HCT116 (cell line): ENCODE measurements around the gene HIRA. TPM values are rescaled to one million over a fixed set of nuclear protein-coding genes. Genes with fewer than 3 reads are reported as not detected.

Experiments
- ATAC-seq: fragments of 200-7000 bp; cut with Tn5 transposase; 2 replicates; pipeline ENCODE4 v1.9.1; 2020; ENCODE audit warnings: mild to moderate bottlenecking, moderate library complexity
- BruUV-seq: library from RNA; stranded (reverse); fragments of 400-500 nt; replicated peaks from 2 replicates; lab custom pipeline; 2021; lab: Mats Ljungman, UMichigan
- CTCF ChIA-PET: fragments of 300-600 bp; sonication (Branson Sonifier 250); formaldehyde crosslinking; loops from one replicate; lab custom pipeline; 2021; ENCODE audit warnings: antibody characterized with exemption; lab: Charles Lee
- POLR2A ChIA-PET: fragments of 300-600, 350-600 bp; sonication (Branson Sonifier 250); formaldehyde crosslinking; loops from one replicate; lab custom pipeline; 2021; ENCODE audit warnings: antibody characterized with exemption; lab: Charles Lee
- RAD21 ChIA-PET, 2 experiments: fragments of 300-600 bp; sonication (Branson Sonifier 250); formaldehyde crosslinking; loops; one replicate each; lab custom pipeline; 2023; ENCODE audit warnings: low total read pairs in 2 of 2; ENCODE audit not compliant: uncharacterized antibody in 2 of 2, unreplicated experiment in 2 of 2, low non-redundant PET in 1 of 2; lab: Charles Lee
- DNase-seq: peaks from one replicate; pipeline ENCODE4 v3.0.0-alpha.2; 2010; ENCODE audit warnings: low read depth, low spot score
- H2AFZ ChIP-seq: fragments of 200-600 bp; shearing (Covaris generic), sonication (generic); 2 replicates; pipeline ENCODE4 v1.6.1; 2017; ENCODE audit warnings: low read depth, mixed run types, mixed read lengths, antibody characterized with exemption, low read length; ENCODE audit not compliant: poor library complexity, severe bottlenecking
- H3K27ac ChIP-seq: 2 replicates; pipeline ENCODE4 v1.5.1; 2012; ENCODE audit warnings: low read depth, low read length
- H3K27me3 ChIP-seq: fragments of 200-600 bp; sonication (generic); 2 replicates; pipeline ENCODE4 v1.6.1; 2016; ENCODE audit warnings: mixed run types, low read length, mixed read lengths; ENCODE audit not compliant: insufficient read depth
- H3K36me3 ChIP-seq, 2 experiments: fragments of 200-500 bp in 1 of 2; fragments of 200-600 bp in 1 of 2; sonication (Bioruptor generic) in 1 of 2; sonication (generic) in 1 of 2; 2 replicates each; pipeline versions ENCODE4 v1.5.1 to v1.6.1; 2014 to 2016; ENCODE audit warnings: low read length in 2 of 2, inconsistent platforms in 1 of 2, mixed read lengths in 1 of 2, mixed run types in 1 of 2; ENCODE audit not compliant: insufficient read depth in 2 of 2, control insufficient read depth in 1 of 2
- H3K4me1 ChIP-seq, 2 experiments: fragments of 200-600 bp in 1 of 2; sonication (generic) in 1 of 2; 2 replicates each; pipeline versions ENCODE4 v1.5.1 to v1.6.1; 2012 to 2017; ENCODE audit warnings: low read length in 2 of 2, inconsistent platforms in 1 of 2, mild to moderate bottlenecking in 1 of 2, mixed read lengths in 1 of 2, mixed run types in 1 of 2, moderate library complexity in 1 of 2; ENCODE audit not compliant: insufficient read depth in 2 of 2, control insufficient read depth in 1 of 2
- H3K4me2 ChIP-seq: fragments of 200-600 bp; sonication (generic); 2 replicates; pipeline ENCODE4 v1.6.1; 2017; ENCODE audit warnings: mixed run types, low read length, mixed read lengths
- H3K4me3 ChIP-seq, 2 experiments: fragments of 200-600 bp in 1 of 2; sonication (generic) in 1 of 2; replicated peaks in 1 of 2; 2 replicates each; pipeline ENCODE4 v1.5.1; 2011 to 2016; ENCODE audit warnings: low read length in 2 of 2, control low read depth in 1 of 2, low read depth in 1 of 2, mild to moderate bottlenecking in 1 of 2, mixed read lengths in 1 of 2, mixed run types in 1 of 2
- H3K79me2 ChIP-seq: fragments of 200-600 bp; sonication (generic); 2 replicates; pipeline ENCODE4 v1.6.1; 2017; ENCODE audit warnings: mild to moderate bottlenecking, mixed run types, low read length, moderate library complexity, mixed read lengths; ENCODE audit not compliant: insufficient read depth
- H3K9ac ChIP-seq: fragments of 200-600 bp; sonication (generic); 2 replicates; pipeline ENCODE4 v1.6.1; 2016; ENCODE audit warnings: low read length, mixed read lengths
- H3K9me2 ChIP-seq: fragments of 200-600 bp; sonication (generic), shearing (Covaris generic); 2 replicates; pipeline ENCODE4 v1.6.1; 2017; ENCODE audit warnings: mixed run types, mild to moderate bottlenecking, moderate library complexity; ENCODE audit not compliant: insufficient read depth
- H3K9me3 ChIP-seq, 2 experiments: fragments of 200-500 bp in 1 of 2; fragments of 200-600 bp in 1 of 2; sonication (Bioruptor generic) in 1 of 2; sonication (generic) in 1 of 2; 2 replicates each; pipeline ENCODE4 v1.6.1; 2014 to 2017; ENCODE audit warnings: low read length in 2 of 2, mixed read lengths in 2 of 2, inconsistent platforms in 1 of 2, low read depth in 1 of 2, mild to moderate bottlenecking in 1 of 2, mixed run types in 1 of 2, moderate library complexity in 1 of 2; ENCODE audit not compliant: control insufficient read depth in 1 of 2, insufficient read depth in 1 of 2
- H4K20me1 ChIP-seq: fragments of 200-600 bp; sonication (generic), shearing (Covaris generic); 2 replicates; pipeline ENCODE4 v1.6.1; 2017; ENCODE audit warnings: mixed run types, mild to moderate bottlenecking, moderate library complexity; ENCODE audit not compliant: insufficient read depth
- CBX3 ChIP-seq: IDR thresholded peaks from 2 replicates; pipeline ENCODE4 v1.6.1; 2012; ENCODE audit warnings: low read depth
- CEBPB ChIP-seq: IDR thresholded peaks from 2 replicates; pipeline ENCODE4 v1.6.1; 2012; ENCODE audit warnings: low read depth
- EGR1 ChIP-seq: IDR thresholded peaks from 2 replicates; pipeline ENCODE4 v1.6.1; 2012; ENCODE audit warnings: low read depth
- ELF1 ChIP-seq: IDR thresholded peaks from 2 replicates; pipeline ENCODE4 v1.6.1; 2012; ENCODE audit warnings: low read depth, borderline replicate concordance
- EZH2 ChIP-seq: fragments of 200-600 bp; sonication (generic); IDR thresholded peaks from 2 replicates; pipeline ENCODE4 v1.6.1; 2017; ENCODE audit warnings: antibody characterized with exemption, mixed run types
- JUND ChIP-seq: IDR thresholded peaks from 2 replicates; pipeline ENCODE4 v1.6.1; 2012
- POLR2A ChIP-seq: IDR thresholded peaks from 2 replicates; pipeline ENCODE4 v1.7.0; 2011; ENCODE audit warnings: borderline replicate concordance; ENCODE audit not compliant: insufficient read depth, insufficient read length; ENCODE audit errors: extremely low read depth
- POLR2AphosphoS5 ChIP-seq: IDR thresholded peaks from 2 replicates; pipeline ENCODE4 v1.6.1; 2011; ENCODE audit warnings: mild to moderate bottlenecking, low read depth, low read length, moderate library complexity
- RAD21 ChIP-seq: IDR thresholded peaks from 2 replicates; pipeline ENCODE4 v1.6.1; 2012; ENCODE audit warnings: low read depth, mild to moderate bottlenecking
- SIN3A ChIP-seq: IDR thresholded peaks from 2 replicates; pipeline ENCODE4 v1.6.1; 2012; ENCODE audit warnings: low read depth
- SP1 ChIP-seq: IDR thresholded peaks from 2 replicates; pipeline ENCODE4 v1.6.1; 2012; ENCODE audit warnings: low read depth
- TCF7L2 ChIP-seq: IDR thresholded peaks from 2 replicates; pipeline ENCODE4 v1.7.0; 2011; ENCODE audit warnings: borderline replicate concordance, inconsistent platforms; ENCODE audit not compliant: insufficient read depth, insufficient read length; ENCODE audit errors: extremely low read depth
- YY1 ChIP-seq: IDR thresholded peaks from 2 replicates; pipeline ENCODE4 v1.6.1; 2011; ENCODE audit warnings: low read length, low read depth, moderate library complexity, mild to moderate bottlenecking; ENCODE audit not compliant: insufficient replicate concordance; ENCODE audit errors: extremely low read depth
- ZFX ChIP-seq: fragments of 450-650 bp; IDR thresholded peaks from 2 replicates; pipeline ENCODE4 v1.6.1; 2017
- ZNF274 ChIP-seq: fragments of 200-500 bp; sonication (Bioruptor generic); IDR thresholded peaks from 2 replicates; pipeline ENCODE4 v1.6.1; 2014; ENCODE audit warnings: mild to moderate bottlenecking, low read depth, low read length, inconsistent platforms
- intact Hi-C: fragments of 100-400 bp; cut with micrococcal nuclease; formaldehyde crosslinking; loops from 2 replicates; pipeline ENCODE4 v1.10.0; 2022
- total RNA-seq: library from RNA; stranded (reverse); gene quantifications from one replicate; pipeline ENCODE4 v1.2.1, GENCODE V29; 2021; ENCODE audit not compliant: unreplicated experiment
- TF ChIP-seq, protein P1 (sequence below), 3 experiments: fragments of 200-600 bp in 1 of 3; sonication (generic) in 1 of 3; IDR thresholded peaks in 2 of 3; conservative IDR thresholded peaks in 1 of 3; 2 replicates each; pipeline ENCODE4 v1.5.1; 2012 to 2017; ENCODE audit warnings: low read depth in 2 of 3, low read length in 2 of 3, antibody characterized with exemption in 1 of 3, borderline replicate concordance in 1 of 3, control low read depth in 1 of 3, mild to moderate bottlenecking in 1 of 3, mixed read lengths in 1 of 3, mixed run types in 1 of 3, moderate library complexity in 1 of 3; ENCODE audit not compliant: insufficient read depth in 1 of 3
- TF ChIP-seq, protein P2 (sequence below): IDR thresholded peaks from 2 replicates; pipeline ENCODE4 v1.6.1; 2012; ENCODE audit warnings: low read depth
- TF ChIP-seq, protein P3 (sequence below): IDR thresholded peaks from 2 replicates; pipeline ENCODE4 v1.6.1; 2012
- TF ChIP-seq, protein P4 (sequence below): IDR thresholded peaks from 2 replicates; pipeline ENCODE4 v1.6.1; 2011; ENCODE audit warnings: mild to moderate bottlenecking, low read length, moderate library complexity; ENCODE audit not compliant: insufficient replicate concordance; ENCODE audit errors: extremely low read depth

HIRA gene
- total RNA-seq, 1 experiment from 2014 or later: 30.6 TPM

DNA sequence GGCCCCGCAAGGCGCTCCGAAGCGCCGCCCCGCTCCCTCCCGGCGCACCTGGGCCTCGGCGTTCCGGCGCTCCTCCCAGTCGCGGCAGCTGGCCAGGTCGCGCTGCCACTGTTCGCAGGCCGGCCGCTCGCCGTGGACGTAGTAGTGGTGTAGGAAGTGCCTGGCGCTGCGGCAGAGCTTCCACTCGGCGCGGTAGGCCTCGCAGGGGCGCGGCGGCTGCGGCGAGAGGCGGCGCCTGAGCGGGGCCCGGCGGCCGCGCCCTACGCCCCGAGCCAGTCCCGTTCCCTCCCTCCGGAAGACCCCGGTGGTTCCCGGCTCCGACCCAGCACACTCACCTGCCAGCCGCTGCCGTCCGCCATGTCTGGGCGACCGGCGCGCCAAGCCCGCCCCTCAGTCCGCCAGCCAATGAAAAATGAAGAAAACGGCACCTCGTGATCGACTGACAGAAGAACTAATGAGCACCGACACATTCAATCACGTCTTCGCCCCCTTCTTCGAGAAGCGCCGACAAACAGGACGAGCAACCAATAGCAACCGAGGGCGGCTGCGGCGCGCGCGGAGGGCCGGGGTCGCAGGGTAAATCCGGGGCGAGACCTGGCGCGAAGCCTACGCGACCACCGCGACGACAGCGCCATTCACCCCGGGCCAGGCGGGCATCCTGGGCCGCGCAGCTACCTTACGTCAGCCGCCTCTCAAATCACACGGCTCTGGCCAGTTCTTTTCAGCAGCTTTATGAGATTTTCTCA is 16.0 kb upstream of the HIRA start, which contains the start of gene C22orf39:
Gene C22orf39 (minus strand): TSS at position 382 of the 746 bp plus-strand sequence. CDS start 23 bp downstream, at position 359.
- DNase-seq: peak; percentile 82
- Histone ChIP-seq H3K27me3 (no peaks in the 10 kb centered on the region), H2AFZ (no peak within 1 kb of the TSS), H3K9me3 (no peaks in the 10 kb centered on the region), H3K4me2 (peak within 1 kb of the TSS; percentile 91), H3K4me3 (peak within 1 kb of the TSS; percentile 71 to 93), H3K9me2 (no peaks in the 10 kb centered on the region), H3K79me2 (peaks cover 49% of the 10 kb centered on the region), H3K9ac (peak within 1 kb of the TSS; percentile 84), H3K27ac (peak within 1 kb of the TSS; percentile 91), H4K20me1 (peaks cover 3% of the 10 kb centered on the region; the same call in 1 of the 2 replicates), H3K36me3 (peaks cover 25 to 27% of the 10 kb centered on the region in 2 experiments; a peak in 3 of 4 replicates), H3K4me1 (peaks cover 15 to 16% of the 10 kb centered on the region in 2 experiments)
- POLR2A ChIA-PET: interaction anchor here (0.8 to 1.1 kb wide), 2 partner anchors 15 to 30 kb away, joined by 3 read pairs; partner anchors contain the start of genes HIRA and MRPL40
- RAD21 ChIA-PET: no interaction called here
- intact Hi-C loops: no loop called here
- peak; percentile 92 for ATAC-seq
- CTCF ChIA-PET: no interaction called here
- BruUV-seq: TSS peak; percentile 57
- TF ChIP-seq SP1 (peak; percentile 96), EGR1 (no peak), RAD21 (no peak), EZH2 (no peak), YY1 (peak; percentile 85), JUND (no peak), POLR2AphosphoS5 (peak; percentile 81), TCF7L2 (no peak), CBX3 (no peak), SIN3A (no peak), ZNF274 (no peak), CEBPB (no peak), POLR2A (peak; percentile 57), ELF1 (no peak), ZFX (peak; percentile 91)
- TF ChIP-seq, protein P1, sequence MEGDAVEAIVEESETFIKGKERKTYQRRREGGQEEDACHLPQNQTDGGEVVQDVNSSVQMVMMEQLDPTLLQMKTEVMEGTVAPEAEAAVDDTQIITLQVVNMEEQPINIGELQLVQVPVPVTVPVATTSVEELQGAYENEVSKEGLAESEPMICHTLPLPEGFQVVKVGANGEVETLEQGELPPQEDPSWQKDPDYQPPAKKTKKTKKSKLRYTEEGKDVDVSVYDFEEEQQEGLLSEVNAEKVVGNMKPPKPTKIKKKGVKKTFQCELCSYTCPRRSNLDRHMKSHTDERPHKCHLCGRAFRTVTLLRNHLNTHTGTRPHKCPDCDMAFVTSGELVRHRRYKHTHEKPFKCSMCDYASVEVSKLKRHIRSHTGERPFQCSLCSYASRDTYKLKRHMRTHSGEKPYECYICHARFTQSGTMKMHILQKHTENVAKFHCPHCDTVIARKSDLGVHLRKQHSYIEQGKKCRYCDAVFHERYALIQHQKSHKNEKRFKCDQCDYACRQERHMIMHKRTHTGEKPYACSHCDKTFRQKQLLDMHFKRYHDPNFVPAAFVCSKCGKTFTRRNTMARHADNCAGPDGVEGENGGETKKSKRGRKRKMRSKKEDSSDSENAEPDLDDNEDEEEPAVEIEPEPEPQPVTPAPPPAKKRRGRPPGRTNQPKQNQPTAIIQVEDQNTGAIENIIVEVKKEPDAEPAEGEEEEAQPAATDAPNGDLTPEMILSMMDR (IDR thresholded peaks at IDR 0.05 in 2 of 3, conservative IDR thresholded peaks at IDR 0.05 in 1 of 3; ENCODE audit: borderline replicate concordance in 1 of 3, insufficient read depth in 1 of 3, low read depth in 2 of 3, low read length in 2 of 3): no peak
- TF ChIP-seq, protein P2, sequence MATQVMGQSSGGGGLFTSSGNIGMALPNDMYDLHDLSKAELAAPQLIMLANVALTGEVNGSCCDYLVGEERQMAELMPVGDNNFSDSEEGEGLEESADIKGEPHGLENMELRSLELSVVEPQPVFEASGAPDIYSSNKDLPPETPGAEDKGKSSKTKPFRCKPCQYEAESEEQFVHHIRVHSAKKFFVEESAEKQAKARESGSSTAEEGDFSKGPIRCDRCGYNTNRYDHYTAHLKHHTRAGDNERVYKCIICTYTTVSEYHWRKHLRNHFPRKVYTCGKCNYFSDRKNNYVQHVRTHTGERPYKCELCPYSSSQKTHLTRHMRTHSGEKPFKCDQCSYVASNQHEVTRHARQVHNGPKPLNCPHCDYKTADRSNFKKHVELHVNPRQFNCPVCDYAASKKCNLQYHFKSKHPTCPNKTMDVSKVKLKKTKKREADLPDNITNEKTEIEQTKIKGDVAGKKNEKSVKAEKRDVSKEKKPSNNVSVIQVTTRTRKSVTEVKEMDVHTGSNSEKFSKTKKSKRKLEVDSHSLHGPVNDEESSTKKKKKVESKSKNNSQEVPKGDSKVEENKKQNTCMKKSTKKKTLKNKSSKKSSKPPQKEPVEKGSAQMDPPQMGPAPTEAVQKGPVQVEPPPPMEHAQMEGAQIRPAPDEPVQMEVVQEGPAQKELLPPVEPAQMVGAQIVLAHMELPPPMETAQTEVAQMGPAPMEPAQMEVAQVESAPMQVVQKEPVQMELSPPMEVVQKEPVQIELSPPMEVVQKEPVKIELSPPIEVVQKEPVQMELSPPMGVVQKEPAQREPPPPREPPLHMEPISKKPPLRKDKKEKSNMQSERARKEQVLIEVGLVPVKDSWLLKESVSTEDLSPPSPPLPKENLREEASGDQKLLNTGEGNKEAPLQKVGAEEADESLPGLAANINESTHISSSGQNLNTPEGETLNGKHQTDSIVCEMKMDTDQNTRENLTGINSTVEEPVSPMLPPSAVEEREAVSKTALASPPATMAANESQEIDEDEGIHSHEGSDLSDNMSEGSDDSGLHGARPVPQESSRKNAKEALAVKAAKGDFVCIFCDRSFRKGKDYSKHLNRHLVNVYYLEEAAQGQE: no peak
- TF ChIP-seq, protein P3, sequence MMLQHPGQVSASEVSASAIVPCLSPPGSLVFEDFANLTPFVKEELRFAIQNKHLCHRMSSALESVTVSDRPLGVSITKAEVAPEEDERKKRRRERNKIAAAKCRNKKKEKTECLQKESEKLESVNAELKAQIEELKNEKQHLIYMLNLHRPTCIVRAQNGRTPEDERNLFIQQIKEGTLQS: no peak
- TF ChIP-seq, protein P4, sequence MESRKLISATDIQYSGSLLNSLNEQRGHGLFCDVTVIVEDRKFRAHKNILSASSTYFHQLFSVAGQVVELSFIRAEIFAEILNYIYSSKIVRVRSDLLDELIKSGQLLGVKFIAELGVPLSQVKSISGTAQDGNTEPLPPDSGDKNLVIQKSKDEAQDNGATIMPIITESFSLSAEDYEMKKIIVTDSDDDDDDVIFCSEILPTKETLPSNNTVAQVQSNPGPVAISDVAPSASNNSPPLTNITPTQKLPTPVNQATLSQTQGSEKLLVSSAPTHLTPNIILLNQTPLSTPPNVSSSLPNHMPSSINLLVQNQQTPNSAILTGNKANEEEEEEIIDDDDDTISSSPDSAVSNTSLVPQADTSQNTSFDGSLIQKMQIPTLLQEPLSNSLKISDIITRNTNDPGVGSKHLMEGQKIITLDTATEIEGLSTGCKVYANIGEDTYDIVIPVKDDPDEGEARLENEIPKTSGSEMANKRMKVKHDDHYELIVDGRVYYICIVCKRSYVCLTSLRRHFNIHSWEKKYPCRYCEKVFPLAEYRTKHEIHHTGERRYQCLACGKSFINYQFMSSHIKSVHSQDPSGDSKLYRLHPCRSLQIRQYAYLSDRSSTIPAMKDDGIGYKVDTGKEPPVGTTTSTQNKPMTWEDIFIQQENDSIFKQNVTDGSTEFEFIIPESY: no peak
